GM12878 (cell line): ENCODE measurements around the gene SQSTM1. TPM values are rescaled to one million over a fixed set of nuclear protein-coding genes. Genes with fewer than 3 reads are reported as not detected.

Experiments
- CEBPB ChIP-seq, 2 experiments: fragments of 150-350 bp in 1 of 2; IDR thresholded peaks; 2 replicates each; pipeline ENCODE4 v1.6.1; 2012 to 2014; ENCODE audit warnings: low read depth in 2 of 2, low read length in 2 of 2, borderline replicate concordance in 1 of 2, inconsistent platforms in 1 of 2
- CHD2 ChIP-seq: IDR thresholded peaks from 2 replicates; pipeline ENCODE4 v1.6.1; 2011; ENCODE audit warnings: low read depth, low read length, improper control_type of control experiment, borderline replicate concordance
- CREB1 ChIP-seq: IDR thresholded peaks from 2 replicates; pipeline ENCODE4 v1.6.1; 2012; ENCODE audit warnings: low read depth, mild to moderate bottlenecking, inconsistent platforms
- CUX1 ChIP-seq: IDR thresholded peaks from 2 replicates; pipeline ENCODE4 v1.6.1; 2012; ENCODE audit warnings: improper control_type of control experiment, low read depth, low read length; ENCODE audit not compliant: insufficient replicate concordance
- EED ChIP-seq: sonication (generic); IDR thresholded peaks from 2 replicates; pipeline ENCODE4 v1.6.1; 2016; ENCODE audit warnings: antibody characterized with exemption, low read depth
- FOS ChIP-seq: IDR thresholded peaks from 3 replicates; pipeline ENCODE4 v1.6.1; 2011; ENCODE audit warnings: borderline replicate concordance; ENCODE audit not compliant: insufficient read length; ENCODE audit errors: extremely low read depth
- HCFC1 ChIP-seq: fragments of 150-350 bp; IDR thresholded peaks from 2 replicates; pipeline ENCODE4 v1.6.1; 2014; ENCODE audit warnings: low read length
- IKZF1 ChIP-seq: fragments of 450-650 bp; conservative IDR thresholded peaks from 2 replicates; pipeline ENCODE4 v1.6.1; 2017; ENCODE audit warnings: antibody characterized with exemption, mild to moderate bottlenecking
- KLF5 ChIP-seq: fragments of 450-650 bp; IDR thresholded peaks from 2 replicates; pipeline ENCODE4 v1.6.1; 2014; ENCODE audit warnings: mild to moderate bottlenecking; ENCODE audit not compliant: partially characterized antibody
- POU2F2 ChIP-seq: IDR thresholded peaks from 3 replicates; pipeline ENCODE4 v1.6.1; 2011; ENCODE audit warnings: low read depth, mild to moderate bottlenecking, low read length, borderline replicate concordance
- RAD51 ChIP-seq: fragments of 450-650 bp; IDR thresholded peaks from 2 replicates; pipeline ENCODE4 v1.6.1; 2016; ENCODE audit warnings: moderate library complexity, mild to moderate bottlenecking, inconsistent platforms
- RCOR1 ChIP-seq: conservative IDR thresholded peaks from 2 replicates; pipeline ENCODE4 v1.6.1; 2012; ENCODE audit warnings: low read depth, low read length, improper control_type of control experiment
- RELA ChIP-seq: fragments of 450-650 bp; IDR thresholded peaks from 2 replicates; pipeline ENCODE4 v1.8.0; 2014; ENCODE audit warnings: borderline replicate concordance; ENCODE audit not compliant: partially characterized antibody
- SMC3 ChIP-seq: IDR thresholded peaks from 2 replicates; pipeline ENCODE4 v1.6.1; 2011; ENCODE audit warnings: low read length, improper control_type of control experiment, borderline replicate concordance
- SUZ12 ChIP-seq: fragments of 200-600 bp; sonication (generic); IDR thresholded peaks from one replicate; pipeline ENCODE4 v1.6.1; 2018; ENCODE audit warnings: antibody characterized with exemption, mild to moderate bottlenecking; ENCODE audit not compliant: unreplicated experiment
- TCF12 ChIP-seq: IDR thresholded peaks from 2 replicates; pipeline ENCODE4 v1.6.1; 2011; ENCODE audit warnings: low read depth, mild to moderate bottlenecking, low read length
- USF2 ChIP-seq: IDR thresholded peaks from 2 replicates; pipeline ENCODE4 v1.6.1; 2011; ENCODE audit warnings: low read depth, low read length, improper control_type of control experiment, borderline replicate concordance
- ZBTB11 ChIP-seq: fragments of 450-650 bp; formaldehyde crosslinking; IDR thresholded peaks from 2 replicates; pipeline ENCODE4 v1.5.0; 2022; ENCODE audit warnings: mild to moderate bottlenecking, missing genetic modification characterization
- ZNF207 ChIP-seq: fragments of 450-650 bp; IDR thresholded peaks from 2 replicates; pipeline ENCODE4 v1.6.1; 2014; ENCODE audit warnings: antibody characterized with exemption, mild to moderate bottlenecking, borderline replicate concordance
- ZNF384 ChIP-seq: IDR thresholded peaks from 2 replicates; pipeline ENCODE4 v1.6.1; 2012; ENCODE audit warnings: low read depth, mild to moderate bottlenecking, low read length, improper control_type of control experiment, borderline replicate concordance
- ZZZ3 ChIP-seq: IDR thresholded peaks from 2 replicates; pipeline ENCODE4 v1.6.1; 2011; ENCODE audit warnings: low read depth; ENCODE audit not compliant: control insufficient read depth, insufficient read length
- polyA plus RNA-seq, 11 experiments: library from polyadenylated mRNA; depleted of rRNA in 4 of 11; unstranded in 6 of 11; stranded (reverse) in 5 of 11; fragments of >200 nt; fragmentation: Nextera tagmentation in 4 of 11; fragmentation: Illumina TruSeq in 1 of 11; extraction: Ambion mirVana in 4 of 11; extraction: Trizol in 1 of 11; gene quantifications; 1 replicate in 1 of 11; 2 replicates in 10 of 11; pipeline versions ENCODE4 v1.2.1 to v1.2.3, GENCODE V29; 2011 to 2016; ENCODE audit warnings: inconsistent platforms in 2 of 11, missing spikeins in 2 of 11, low read depth in 1 of 11
- total RNA-seq, 4 experiments: library from RNA; depleted of rRNA in 3 of 4; stranded (reverse); fragments of >200 nt in 3 of 4; fragmentation: Illumina TruSeq in 1 of 4; extraction: Trizol in 1 of 4; gene quantifications; 2 replicates each; pipeline versions ENCODE4 v1.2.1 to v1.2.3, GENCODE V29; 2013 to 2021

Gene SQSTM1
- total and polyA plus RNA-seq, 10 of the 15 experiments (the other 5 are each of a cell fraction or from before 2014, with no cell fraction given): 6.3 to 138 (median 62.1) TPM

GRCh38 chr5:179805529-179806249 lies 15.0 kb upstream of the SQSTM1 start (continued):
- TF ChIP-seq KLF5 (no peak), POU2F2 (0 out of 3 replicates have a peak, but pooled peaks have one; percentile 6), EED (no peak), SUZ12 (no peak), CUX1 (no peak), CREB1 (peak; percentile 73; the same call in 1 of the 2 replicates), ZBTB11 (CRISPR knock-in tag) (no peak), RAD51 (no peak), HCFC1 (no peak), FOS (no peak), CHD2 (no peak), ZNF384 (no peak), SMC3 (no peak), RCOR1 (no peak), RELA (no peak), TCF12 (0 out of 2 replicates have a peak, but pooled peaks have one; percentile 30), IKZF1 (peak; percentile 47; the same call in 1 of the 2 replicates), USF2 (no peak), ZZZ3 (no peak), CEBPB (IDR thresholded peaks at IDR 0.05; ENCODE audit: borderline replicate concordance in 1 of 2, low read depth in 2 of 2, low read length in 2 of 2) (no peak), ZNF207 (no peak)
